K562 (cell line): Measurements from ENCODE around the gene TNNT2. TPM values are rescaled to one million over a fixed set of nuclear protein-coding genes. Genes with fewer than 3 reads are reported as not detected.
A peak's percentile ranks its signal among the peaks of the same experiment; 100 is the strongest.

Experiments
- ATAC-seq: fragments of 200-7000 bp; cut with Tn5 transposase; 3 replicates; pipeline ENCODE4 v1.9.1; 2020; ENCODE audit warnings: moderate library complexity
- BruUV-seq: library from RNA; stranded (reverse); fragments of 400-500 nt; replicated peaks from 2 replicates; lab custom pipeline; 2021; lab: Mats Ljungman, UMichigan
- CTCF ChIA-PET: fragments of 300-600 bp; formaldehyde crosslinking; extraction: SDS; loops from one replicate; lab custom pipeline; 2021; ENCODE audit warnings: low intra/inter-chr PET ratio; lab: Yijun Ruan, JAX
- POLR2A ChIA-PET: fragments of 300-600, 350-650 bp; sonication (Branson Sonifier 250); formaldehyde crosslinking; extraction: SDS; loops from one replicate; lab custom pipeline; 2021; ENCODE audit warnings: antibody characterized with exemption, inconsistent platforms; lab: Yijun Ruan, JAX
- DNase-seq, 4 experiments: peaks; one replicate each; pipeline versions ENCODE4 v3.0.0 to v3.0.0-alpha.2; 2011 to 2018; ENCODE audit warnings: low spot score in 3 of 4, mixed read lengths in 3 of 4; ENCODE audit errors: extremely low read depth in 1 of 4
- FAIRE-seq: peaks from 2 replicates; lab custom pipeline; 2011; peaks lifted over from hg19 to GRCh38; lab: Jason Lieb, UNC
- H2AFZ ChIP-seq: 2 replicates; pipeline ENCODE4 v1.6.0; 2011; ENCODE audit warnings: low read depth, low read length, control low read depth, inconsistent platforms
- H3K27ac ChIP-seq: fragments of 200-600 bp; 3 replicates; pipeline ENCODE4 v1.8.0; 2011; ENCODE audit warnings: low read depth, mild to moderate bottlenecking, control low read depth, inconsistent platforms, low read length, moderate library complexity, mixed read lengths; ENCODE audit errors: extremely low read depth
- H3K27me3 ChIP-seq, 2 experiments: fragments of 300-600 bp in 1 of 2; 2 replicates in 1 of 2; 3 replicates in 1 of 2; pipeline versions ENCODE4 v1.6.0 to v1.8.0; 2011; ENCODE audit warnings: inconsistent platforms in 2 of 2, low read length in 2 of 2, mild to moderate bottlenecking in 1 of 2, mixed read lengths in 1 of 2, moderate library complexity in 1 of 2; ENCODE audit not compliant: control insufficient read depth in 2 of 2, insufficient read depth in 2 of 2
- H3K36me3 ChIP-seq: fragments of 300-600 bp; 3 replicates; pipeline ENCODE4 v1.8.0; 2011; ENCODE audit warnings: mild to moderate bottlenecking, low read length, inconsistent platforms; ENCODE audit not compliant: control insufficient read depth, insufficient read depth
- H3K4me1 ChIP-seq, 2 experiments: fragments of 200-600 bp in 1 of 2; replicated peaks in 1 of 2; 2 replicates in 1 of 2; 3 replicates in 1 of 2; pipeline versions ENCODE4 v1.5.1 to v1.8.0; 2011; ENCODE audit warnings: inconsistent platforms in 2 of 2, low read length in 2 of 2, mild to moderate bottlenecking in 1 of 2, mixed read lengths in 1 of 2, moderate library complexity in 1 of 2; ENCODE audit not compliant: control insufficient read depth in 2 of 2, insufficient read depth in 2 of 2
- H3K4me2 ChIP-seq: 2 replicates; pipeline ENCODE4 v1.6.1; 2011; ENCODE audit warnings: low read length, control low read depth, inconsistent platforms, mixed read lengths; ENCODE audit not compliant: insufficient read depth
- H3K4me3 ChIP-seq: fragments of 200-600 bp; sonication (generic), shearing (Covaris generic); 2 replicates; pipeline ENCODE4 v1.5.1; 2016; ENCODE audit warnings: control low read depth, inconsistent platforms
- H3K79me2 ChIP-seq: fragments of 200-600 bp; 3 replicates; pipeline ENCODE4 v1.8.0; 2011; ENCODE audit warnings: low read length, inconsistent platforms; ENCODE audit not compliant: control insufficient read depth, insufficient read depth
- H3K9ac ChIP-seq, 2 experiments: 2 replicates each; pipeline versions ENCODE4 v1.6.0 to v1.6.1; 2011; ENCODE audit warnings: low read depth in 2 of 2, low read length in 2 of 2, control low read depth in 1 of 2, inconsistent platforms in 1 of 2, mild to moderate bottlenecking in 1 of 2, mixed read lengths in 1 of 2; ENCODE audit not compliant: insufficient read depth in 1 of 2
- H3K9me1 ChIP-seq: one replicate; pipeline ENCODE4 v1.6.0; 2011; ENCODE audit warnings: inconsistent platforms, mild to moderate bottlenecking, low read length, moderate library complexity; ENCODE audit not compliant: control insufficient read depth, insufficient read depth
- H3K9me3 ChIP-seq: replicated peaks from 2 replicates; pipeline ENCODE4 v1.5.1; 2011; ENCODE audit warnings: low read depth, low read length, inconsistent platforms; ENCODE audit not compliant: control insufficient read depth, insufficient read depth
- H4K20me1 ChIP-seq: replicated peaks from 2 replicates; pipeline ENCODE4 v1.6.1; 2011; ENCODE audit warnings: low read length, inconsistent platforms, mixed read lengths; ENCODE audit not compliant: control insufficient read depth, insufficient read depth
- ILF3 ChIP-seq: fragments of 450-650 bp; IDR thresholded peaks from 2 replicates; pipeline ENCODE4 v1.6.1; 2018; ENCODE audit warnings: antibody characterized with exemption, mild to moderate bottlenecking, moderate library complexity, borderline replicate concordance
- PCBP2 ChIP-seq: fragments of 200-400 bp; formaldehyde crosslinking; IDR thresholded peaks from 2 replicates; pipeline ENCODE4 v1.6.1; 2018; ENCODE audit warnings: low read length, low read depth, mild to moderate bottlenecking, moderate library complexity; ENCODE audit not compliant: poor library complexity, severe bottlenecking
- TAF7 ChIP-seq: fragments of 450-650 bp; IDR thresholded peaks from 2 replicates; pipeline ENCODE4 v1.6.1; 2016; ENCODE audit warnings: missing genetic modification characterization, missing compliant biosample characterization
- ZBTB7A ChIP-seq: IDR thresholded peaks from 2 replicates; pipeline ENCODE4 v1.6.1; 2011; ENCODE audit warnings: low read depth, mild to moderate bottlenecking, low read length, moderate library complexity, borderline replicate concordance; ENCODE audit not compliant: control insufficient read depth
- WGBS: fragments of 100-300 bp; shearing (Covaris generic); methylation state at CpG from one replicate; pipeline ENCODE4 v1.1.6; 2016; ENCODE audit warnings: low coverage, mixed read lengths; ENCODE audit not compliant: insufficient coverage; ENCODE audit errors: missing lambda C conversion rate; 5-methylcytosine and 5-hydroxymethylcytosine counted together
- in situ Hi-C: fragments of 300-500 bp; cut with MboI; formaldehyde crosslinking; loops from 4 replicates; pipeline ENCODE4 v1.15.0; 2018; ENCODE audit warnings: inconsistent platforms, mixed read lengths
- intact Hi-C: fragments of 100-400 bp; cut with micrococcal nuclease; formaldehyde crosslinking; loops from 2 replicates; pipeline ENCODE4 v1.14.2; 2022
- polyA plus RNA-seq, 8 experiments: library from polyadenylated mRNA; depleted of rRNA in 4 of 8; stranded (reverse) in 5 of 8; unstranded in 3 of 8; fragments of >200 nt; fragmentation: Nextera tagmentation in 2 of 8; fragmentation: Illumina TruSeq in 1 of 8; extraction: Ambion mirVana in 2 of 8; extraction: Trizol in 1 of 8; gene quantifications; 2 replicates each; pipeline versions ENCODE4 v1.2.1 to v1.2.3, GENCODE V29; 2011 to 2014; ENCODE audit warnings: inconsistent platforms in 1 of 8, missing spikeins in 1 of 8
- total RNA-seq, 7 experiments: library from RNA; depleted of rRNA in 6 of 7; stranded (reverse); fragments of >200 nt in 6 of 7; fragmentation: Illumina TruSeq in 2 of 7; extraction: Trizol in 2 of 7; gene quantifications; 2 replicates each; pipeline versions ENCODE4 v1.2.1 to v1.2.3, GENCODE V29; 2011 to 2021; ENCODE audit warnings: low replicate concordance in 1 of 7

TNNT2 gene
- total and polyA plus RNA-seq, 9 of the 15 experiments (the other 6 are each of a cell fraction or from before 2014, with no cell fraction given) = not detected

GRCh38 chr1:201399352-201400126, 22.1 kb upstream of the TNNT2 start:
- WGBS = 15% methylated on average over 42 of the region's 62 CpGs
- Histone ChIP-seq H3K4me3 (no peak overlapping the region), H3K9me1 (no peaks in the 10 kb centered on the region), H3K4me1 (peaks cover 0 to 10% of the 10 kb centered on the region in 2 experiments; a peak in 1 of 5 replicates), H3K36me3 (no peaks in the 10 kb centered on the region), H3K27ac (no peak overlapping the region), H3K9me3 (no peaks in the 10 kb centered on the region), H4K20me1 (peaks cover 6% of the 10 kb centered on the region), H2AFZ (no peak overlapping the region), H3K79me2 (no peaks in the 10 kb centered on the region), H3K4me2 (no peak overlapping the region), H3K9ac (no peak overlapping the region)
- DNase-seq (peak in 2 of 4 experiments; percentile 26 to 32), ATAC-seq (peak; percentile 22; the same call in 1 of the 3 replicates), FAIRE-seq (no peak)
- ChIA-PET POLR2A (interaction anchor here (0.6 to 0.9 kb wide), 3 partner anchors 10 to 430 kb away, joined by 3 to 4 read pairs (median 3); no protein-coding TSS in a partner anchor), CTCF (interaction anchor here (0.6 kb wide), 1 partner anchor 251 kb away, joined by 4 read pairs; no protein-coding TSS in a partner anchor)
- in situ Hi-C loops = no loop called here
- intact Hi-C loops = no loop called here
- no TSS peak for BruUV-seq
- TF ChIP-seq ZBTB7A (0 out of 2 replicates have a peak, but pooled peaks have one; percentile 1), TAF7 (tag) (no peak), PCBP2 (peak; percentile 13)
- TF ChIP-seq, all 486 proteins: peak for 2
- peaks cover 49 to 79% of the 10 kb centered on the region in 2 experiments for H3K27me3 ChIP-seq

DNA sequence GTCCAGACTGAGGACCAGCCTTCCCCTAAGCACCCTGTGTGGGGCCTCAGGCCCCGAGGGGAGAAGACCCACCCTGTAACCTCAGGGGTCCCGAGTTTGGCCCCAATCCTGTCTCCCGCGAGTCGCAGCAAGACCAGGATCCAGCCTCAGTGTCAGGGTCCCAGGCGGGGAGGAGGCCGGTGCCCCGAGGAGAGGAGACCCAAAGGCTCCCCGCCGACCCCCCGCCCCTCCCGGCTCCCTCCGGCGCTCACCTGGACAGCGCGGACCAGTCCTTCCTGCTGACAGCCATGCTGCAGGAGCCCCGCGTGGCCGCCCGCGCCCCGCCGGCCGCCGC, 21.5 kb upstream of the TNNT2 start, which contains the start of gene LAD1:
Gene LAD1 (minus strand): TSS at position 307 of the 334 bp plus-strand sequence. CDS start 18 bp downstream, at position 289.
- Histone ChIP-seq H3K9me1 (no peaks in the 10 kb centered on the region), H3K4me1 (peaks cover 0 to 10% of the 10 kb centered on the region in 2 experiments; a peak in 1 of 5 replicates), H3K36me3 (no peaks in the 10 kb centered on the region), H3K9me3 (no peaks in the 10 kb centered on the region), H3K27ac (no peak within 1 kb of the TSS), H3K4me3 (no peak within 1 kb of the TSS), H3K79me2 (no peaks in the 10 kb centered on the region), H2AFZ (no peak within 1 kb of the TSS), H3K9ac (no peak within 1 kb of the TSS), H4K20me1 (peaks cover 6% of the 10 kb centered on the region), H3K4me2 (no peak within 1 kb of the TSS), H3K27me3 (peaks cover 49 to 85% of the 10 kb centered on the region in 2 experiments)
- FAIRE-seq (no peak), DNase-seq (no peak), ATAC-seq (no peak)
- 4% methylated on average over 14 of the region's 25 CpGs for WGBS
- TF ChIP-seq ZBTB7A (0 out of 2 replicates have a peak, but pooled peaks have one; percentile 9), ILF3 (no peak)
- in situ Hi-C loops (no loop called here), intact Hi-C loops (no loop called here)
- no TSS peak for BruUV-seq
- ChIA-PET POLR2A (interaction anchor here (0.6 to 0.9 kb wide), 2 partner anchors 326 to 430 kb away, joined by 3 to 4 read pairs; no protein-coding TSS in a partner anchor), CTCF (interaction anchor here (0.6 kb wide), 1 partner anchor 250 kb away, joined by 4 read pairs; no protein-coding TSS in a partner anchor)
